IgD-negative memory B cell (primary cell): Measurements from ENCODE around the gene PREX1. TPM values are rescaled to one million over a fixed set of nuclear protein-coding genes. Genes with fewer than 3 reads are reported as not detected.
"Not testable (repeated sequence)": the region's sequence is repeated elsewhere in the genome, so short reads cannot be mapped to it uniquely, and the experiment has no call there.

ENCODE experiments used
- H3K27ac Mint-ChIP-seq, 3 donors: one replicate each; pipeline ENCODE4 v1.8.0; 2020 to 2022; ENCODE audit warnings: mild to moderate bottlenecking in 3 of 3, mixed read lengths in 3 of 3, moderate library complexity in 1 of 3
- H3K27me3 Mint-ChIP-seq: one replicate; pipeline ENCODE4 v1.8.0; 2021; ENCODE audit warnings: mixed read lengths
- H3K36me3 Mint-ChIP-seq: one replicate; pipeline ENCODE4 v1.8.0; 2020; ENCODE audit warnings: mild to moderate bottlenecking, mixed read lengths
- H3K4me1 Mint-ChIP-seq, 3 donors: one replicate each; pipeline ENCODE4 v1.8.0; 2020 to 2022; ENCODE audit warnings: mixed read lengths in 3 of 3, mild to moderate bottlenecking in 1 of 3
- H3K4me3 Mint-ChIP-seq, 4 donors: one replicate each; pipeline ENCODE4 v1.8.0; 2020 to 2022; ENCODE audit warnings: mild to moderate bottlenecking in 4 of 4, mixed read lengths in 4 of 4, moderate library complexity in 3 of 4
- H3K9me3 Mint-ChIP-seq, 3 donors: one replicate each; pipeline ENCODE4 v1.8.0; 2020 to 2021; ENCODE audit warnings: mixed read lengths in 3 of 3, mild to moderate bottlenecking in 1 of 3
- polyA plus RNA-seq: library from polyadenylated mRNA; unstranded; fragments of 300-500 nt; fragmentation: Illumina TruSeq; gene quantifications from one replicate; pipeline ENCODE4 v1.2.3, GENCODE V29; 2021

PREX1 gene
- polyA plus RNA-seq, 1 donor from 2014 or later: 41.7 TPM

DNA sequence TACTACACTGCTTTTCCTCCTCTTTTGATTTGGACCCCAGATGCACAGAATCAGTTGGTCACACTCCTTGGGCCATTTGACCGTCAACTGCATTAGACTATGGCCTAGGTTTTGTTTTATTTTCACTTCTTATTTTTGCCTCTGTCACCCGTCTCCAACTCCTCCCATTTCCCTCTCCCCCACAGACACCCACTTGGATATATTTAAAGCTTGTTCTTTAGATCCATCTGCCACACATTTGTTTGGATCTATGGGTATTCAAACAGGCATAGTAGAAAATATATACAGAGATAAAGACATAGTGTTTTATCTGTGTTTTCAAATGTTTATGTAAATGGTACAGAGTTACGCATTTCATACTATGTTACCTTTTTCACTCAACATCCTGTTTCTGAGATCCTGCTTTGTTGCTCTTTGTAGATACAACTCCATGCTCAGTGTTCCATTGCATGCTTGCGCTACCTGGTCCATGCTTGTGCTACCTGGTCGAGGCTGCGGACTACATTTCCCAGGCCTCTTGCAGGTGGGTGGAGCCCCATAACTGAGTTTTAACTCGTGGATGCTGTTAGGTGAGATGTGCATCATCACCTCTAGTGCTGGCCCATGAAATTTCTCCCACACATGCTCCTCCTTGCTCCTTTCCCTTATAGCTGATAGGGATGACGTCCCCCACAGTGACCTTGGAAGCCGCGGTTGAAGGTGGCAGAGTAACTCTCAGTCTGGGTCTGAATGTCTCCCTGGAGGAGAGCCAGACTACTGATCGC is 11.5 kb upstream of the PREX1 start:
- peak overlapping the region; percentile 14 to 65 (median 52) for H3K27ac Mint-ChIP-seq

DNA sequence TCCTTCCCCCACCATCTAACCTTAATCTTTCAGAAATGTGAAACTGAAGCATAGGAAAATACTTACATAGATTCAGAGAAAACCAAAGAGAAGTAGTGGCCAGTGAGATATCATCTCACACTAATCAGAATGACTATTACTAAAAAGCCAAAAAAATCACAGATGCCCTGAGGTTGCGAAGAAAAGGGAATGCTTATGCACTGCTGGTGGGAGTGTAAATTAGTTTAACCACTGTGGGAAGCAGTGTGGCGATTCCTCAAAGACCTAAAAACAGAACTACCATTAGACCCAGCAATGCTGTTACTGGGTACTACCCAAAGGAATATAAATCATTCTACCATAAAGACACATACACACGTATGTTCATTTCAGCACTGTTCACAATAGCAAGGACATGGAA is 9.2 kb upstream of the PREX1 start:
- H3K4me3 Mint-ChIP-seq: no peak overlapping the region
- no peaks in the 10 kb centered on the region for H3K36me3 Mint-ChIP-seq
- peaks cover 32 to 37% (median 32%) of the 10 kb centered on the region in 3 donors for H3K4me1 Mint-ChIP-seq
- no peaks in the 10 kb centered on the region for H3K9me3 Mint-ChIP-seq
- no peak overlapping the region for H3K27ac Mint-ChIP-seq
- H3K27me3 Mint-ChIP-seq: no peaks in the 10 kb centered on the region

More for the DNA sequence above, 11.5 kb upstream of the PREX1 start:
- Mint-ChIP-seq H3K36me3 (no peaks in the 10 kb centered on the region), H3K4me1 (peaks cover 26 to 44% (median 35%) of the 10 kb centered on the region in 3 donors), H3K4me3 (peak overlapping the region in 3 of 4 donors; percentile 35 to 84 (median 46)), H3K27me3 (no peaks in the 10 kb centered on the region), H3K9me3 (no peaks in the 10 kb centered on the region)

DNA sequence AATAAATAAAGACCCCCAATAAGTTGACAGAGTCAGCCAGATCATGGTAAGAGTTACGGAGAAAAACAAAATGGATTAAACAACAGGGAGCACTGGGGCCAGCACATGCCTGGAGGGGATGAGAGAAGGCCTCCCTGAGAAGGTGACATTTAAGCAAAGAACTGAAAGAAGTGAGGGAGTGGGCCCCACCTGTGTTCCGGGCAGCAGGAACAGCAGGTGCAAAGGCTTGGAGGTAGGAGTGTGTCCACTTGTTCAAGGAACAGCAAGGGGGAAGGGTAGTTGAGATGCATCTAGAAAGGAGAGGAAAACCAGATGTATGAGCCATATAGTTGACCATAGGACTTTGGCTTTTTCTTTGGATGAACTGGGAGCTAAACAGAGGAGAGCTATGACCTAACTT is 7.6 kb upstream of the PREX1 start:
- Mint-ChIP-seq H3K36me3 (no peaks in the 10 kb centered on the region), H3K27ac (peak overlapping the region in 1 of 3 donors; percentile 74), H3K9me3 (no peaks in the 10 kb centered on the region), H3K4me1 (peaks cover 35 to 40% (median 37%) of the 10 kb centered on the region in 3 donors), H3K4me3 (no peak overlapping the region), H3K27me3 (no peaks in the 10 kb centered on the region)

DNA sequence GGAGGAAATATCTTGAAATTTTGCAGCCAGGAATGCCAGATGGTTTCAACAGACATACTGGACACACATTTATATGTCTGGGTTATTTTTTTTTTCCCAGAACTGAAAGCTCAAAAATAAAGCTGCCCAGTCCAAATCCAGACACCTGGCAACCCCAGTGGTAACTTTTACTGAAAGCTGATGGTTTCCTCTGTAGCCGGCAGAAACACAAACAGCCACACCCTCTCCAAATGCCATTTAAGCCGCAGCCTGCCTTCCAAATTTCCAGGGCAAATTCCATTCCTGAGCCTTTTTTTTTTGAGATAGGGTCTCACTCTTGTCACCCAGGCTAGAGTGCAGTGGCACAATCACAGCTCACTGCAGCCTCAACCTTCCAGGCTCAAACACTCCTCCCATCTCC is 6.5 kb upstream of the PREX1 start:
- Mint-ChIP-seq H3K4me1 (peaks cover 29 to 36% (median 32%) of the 10 kb centered on the region in 3 donors), H3K27ac (no peak overlapping the region), H3K4me3 (no peak overlapping the region), H3K9me3 (no peaks in the 10 kb centered on the region), H3K27me3 (no peaks in the 10 kb centered on the region), H3K36me3 (no peaks in the 10 kb centered on the region)

DNA sequence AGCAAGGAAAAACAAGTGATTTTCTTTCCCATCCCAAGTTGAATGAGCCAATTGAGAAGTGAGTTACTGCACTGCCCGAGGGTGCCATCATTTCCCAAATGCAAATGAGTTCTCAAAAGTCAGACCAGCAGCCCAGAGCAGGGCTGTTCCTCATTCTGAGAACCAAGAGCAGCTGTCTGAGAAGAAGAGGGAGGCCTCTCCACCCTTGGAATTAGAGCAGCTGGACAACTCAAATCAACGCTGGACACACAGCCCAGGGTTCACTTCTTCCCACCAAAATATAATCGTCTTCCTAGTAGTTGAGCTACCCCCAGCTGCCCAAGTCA is 4.6 kb upstream of the PREX1 start:
- H3K36me3 Mint-ChIP-seq: no peaks in the 10 kb centered on the region
- H3K9me3 Mint-ChIP-seq: no peaks in the 10 kb centered on the region
- peak overlapping the region in 3 of 4 donors; percentile 23 to 78 (median 71) for H3K4me3 Mint-ChIP-seq
- H3K27me3 Mint-ChIP-seq: no peaks in the 10 kb centered on the region
- H3K27ac Mint-ChIP-seq: peak overlapping the region in 1 of 3 donors; percentile 26
- peaks cover 28 to 32% (median 30%) of the 10 kb centered on the region in 3 donors for H3K4me1 Mint-ChIP-seq

DNA sequence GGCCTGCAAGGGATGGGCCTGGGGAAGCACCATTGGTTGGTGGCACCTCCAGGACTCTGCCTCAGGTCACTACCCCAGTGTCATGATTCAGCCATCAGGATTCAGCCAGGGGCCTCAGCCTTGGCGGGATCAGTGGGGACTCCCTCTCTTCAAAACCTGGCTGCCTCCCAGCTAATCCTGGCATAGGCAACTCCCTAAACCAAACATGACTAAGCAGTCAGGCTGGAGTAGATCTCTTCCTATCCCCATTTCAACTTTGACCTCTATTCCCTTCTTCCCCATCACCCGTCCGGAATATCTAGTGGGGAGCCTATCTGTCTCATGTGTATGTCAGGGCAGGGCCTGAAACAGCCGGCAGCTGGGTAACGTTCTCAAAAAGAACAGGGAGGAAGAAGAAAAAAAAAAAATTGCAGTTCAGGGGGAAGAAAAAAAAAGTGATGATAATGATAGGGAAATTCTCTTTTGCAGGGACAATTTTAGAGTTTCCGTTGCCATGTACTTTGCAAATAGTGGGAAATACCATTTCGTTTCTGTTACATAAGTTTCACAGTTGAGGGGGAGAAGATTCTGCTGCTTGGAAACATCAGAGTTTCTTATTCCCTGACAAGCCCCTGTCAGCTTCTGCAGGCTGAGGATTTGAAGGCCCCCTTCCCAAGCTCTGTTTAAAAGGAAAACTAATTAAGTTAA is 4.1 kb upstream of the PREX1 start:
- no peaks in the 10 kb centered on the region for H3K27me3 Mint-ChIP-seq
- H3K4me3 Mint-ChIP-seq: peak overlapping the region; percentile 1 to 78 (median 47)
- H3K27ac Mint-ChIP-seq: peak overlapping the region in 2 of 3 donors; percentile 25 to 26
- H3K4me1 Mint-ChIP-seq: peaks cover 27 to 29% (median 27%) of the 10 kb centered on the region in 3 donors
- H3K9me3 Mint-ChIP-seq: no peaks in the 10 kb centered on the region
- H3K36me3 Mint-ChIP-seq: no peaks in the 10 kb centered on the region

DNA sequence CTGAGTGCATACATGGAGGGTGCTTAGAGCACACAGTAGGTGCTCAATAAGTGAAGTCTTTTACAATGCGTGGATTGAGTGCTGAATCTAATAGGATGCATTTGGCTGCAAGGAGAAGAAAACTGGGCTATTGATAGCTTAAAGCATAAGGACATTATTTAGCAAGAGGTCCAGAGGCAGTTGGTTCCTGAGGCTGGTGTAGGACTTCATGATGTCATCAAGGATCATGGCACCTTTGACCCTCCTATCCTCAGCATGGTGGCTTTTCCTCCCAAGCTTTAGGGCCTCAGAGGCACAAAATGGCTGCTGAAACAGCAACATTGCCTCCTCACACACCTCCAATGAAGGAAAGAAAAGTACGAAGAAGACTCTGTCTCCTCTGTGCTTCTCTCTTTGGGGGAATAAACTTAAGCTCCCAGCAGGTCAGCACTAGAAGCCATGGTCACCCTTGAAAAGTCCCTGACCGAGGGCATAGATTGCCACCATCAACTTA is 3.1 kb upstream of the PREX1 start:
- Mint-ChIP-seq H3K4me1 (peaks cover 26 to 29% (median 27%) of the 10 kb centered on the region in 3 donors), H3K4me3 (peak overlapping the region in 1 of 4 donors; percentile 94), H3K9me3 (no peaks in the 10 kb centered on the region), H3K27ac (peak overlapping the region in 2 of 3 donors; percentile 26 to 47), H3K27me3 (no peaks in the 10 kb centered on the region), H3K36me3 (no peaks in the 10 kb centered on the region)

DNA sequence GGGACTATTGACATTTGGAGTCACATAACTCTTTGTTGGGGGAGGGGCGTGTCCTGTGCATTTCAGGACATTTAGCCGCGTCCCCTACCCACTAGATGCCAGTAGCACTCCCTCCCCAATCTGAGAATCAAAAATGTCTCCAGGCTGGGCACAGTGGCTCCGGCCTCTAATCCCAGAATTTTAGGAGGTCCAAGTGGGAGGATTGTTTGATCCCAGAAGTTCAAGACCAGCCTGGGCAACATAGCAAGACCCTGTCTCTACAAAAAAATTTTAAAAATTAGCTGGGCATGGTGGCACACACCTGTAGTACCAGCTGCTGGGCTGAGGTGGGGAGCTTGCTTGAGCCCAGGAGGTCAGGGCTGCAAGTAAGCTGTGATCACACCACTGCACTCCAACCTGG is 2.1 kb upstream of the PREX1 start:
- Mint-ChIP-seq H3K4me3 (peak overlapping the region in 1 of 4 donors; percentile 94), H3K36me3 (no peaks in the 10 kb centered on the region), H3K27me3 (no peaks in the 10 kb centered on the region), H3K27ac (peak overlapping the region in 2 of 3 donors; percentile 83 to 90), H3K4me1 (peaks cover 33 to 35% (median 33%) of the 10 kb centered on the region in 3 donors), H3K9me3 (no peaks in the 10 kb centered on the region)

DNA sequence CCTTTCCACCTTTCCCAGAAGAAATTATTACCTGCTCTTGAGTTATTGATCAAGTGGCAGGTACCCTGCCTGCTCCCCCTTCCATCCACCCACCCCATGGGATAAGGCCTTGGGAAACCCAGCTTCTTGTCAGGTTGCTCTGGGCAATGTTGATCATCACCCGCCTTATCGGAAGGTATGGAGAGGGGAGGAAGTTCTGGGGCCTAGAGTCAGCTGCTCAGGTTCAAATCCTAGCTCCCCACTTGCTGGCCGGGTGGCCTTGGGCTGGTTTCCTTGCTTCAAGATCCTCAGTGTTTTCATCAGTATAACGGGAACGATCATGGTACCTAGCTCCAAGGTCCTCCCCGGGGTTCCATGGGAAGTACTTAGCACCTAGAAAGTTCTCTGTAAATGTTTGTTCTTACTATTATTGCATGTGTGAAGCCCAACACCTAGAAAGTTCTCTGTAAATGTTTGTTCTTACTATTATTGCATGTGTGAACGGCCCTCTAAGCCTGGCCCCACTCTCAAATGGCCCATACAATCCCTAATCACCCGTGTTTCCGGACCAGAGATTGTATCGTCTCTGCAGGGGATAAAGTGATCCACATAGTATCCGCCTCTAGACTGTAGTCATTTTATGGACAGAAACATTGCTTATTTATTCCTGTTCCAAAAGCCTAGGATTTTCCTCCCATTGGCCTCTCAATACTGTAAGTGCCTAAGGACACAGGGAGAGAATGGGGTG is 1.1 kb upstream of the PREX1 start:
- no peaks in the 10 kb centered on the region for H3K27me3 Mint-ChIP-seq
- H3K9me3 Mint-ChIP-seq: no peaks in the 10 kb centered on the region
- no peaks in the 10 kb centered on the region for H3K36me3 Mint-ChIP-seq
- peaks cover 38 to 43% (median 42%) of the 10 kb centered on the region in 3 donors for H3K4me1 Mint-ChIP-seq
- peak overlapping the region; percentile 83 to 90 (median 89) for H3K27ac Mint-ChIP-seq
- peak overlapping the region; percentile 82 to 94 (median 90) for H3K4me3 Mint-ChIP-seq

DNA sequence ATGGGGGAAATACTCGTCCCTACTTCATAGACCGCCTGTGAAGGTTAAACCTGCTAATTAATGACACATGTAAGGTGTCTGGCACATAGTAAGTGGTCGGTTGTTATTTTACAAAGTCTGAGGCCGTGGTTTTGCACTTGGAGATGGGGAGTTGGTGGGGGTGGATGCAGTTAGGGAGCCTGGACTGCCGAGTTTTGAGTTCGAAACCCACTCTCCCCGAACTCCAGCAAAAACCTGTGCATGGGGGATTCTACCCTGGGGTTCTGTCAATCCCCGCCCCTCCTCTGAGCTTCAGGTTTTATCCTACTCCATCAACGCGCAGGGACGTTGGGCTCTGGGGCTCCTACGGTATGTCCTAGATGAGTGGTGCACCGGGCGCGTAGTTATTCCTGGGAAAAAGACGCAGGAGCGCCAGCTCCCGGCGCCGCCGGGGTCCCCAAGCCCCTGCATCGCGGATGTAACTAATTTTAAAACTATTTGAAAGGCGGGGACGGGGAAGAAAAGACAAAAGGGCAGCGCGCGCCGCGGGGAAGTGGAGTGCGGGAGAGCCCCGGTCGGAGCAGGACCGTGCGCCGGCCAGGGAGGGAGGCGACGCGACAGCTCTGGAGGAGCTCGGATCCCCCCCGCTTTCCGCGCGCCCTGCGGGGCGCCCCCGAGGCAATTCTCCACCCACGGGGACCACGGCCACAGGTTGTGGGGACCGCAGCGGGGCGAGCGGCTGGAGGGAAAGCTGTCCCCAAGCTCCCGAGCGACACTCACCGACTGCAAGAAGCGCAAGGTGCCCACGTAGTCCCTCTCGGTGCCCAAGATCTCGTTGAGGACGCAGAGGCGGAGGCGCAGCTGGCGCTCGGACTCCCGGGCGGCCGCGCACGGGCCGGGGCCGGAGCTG is 672 bp downstream of the PREX1 start:
- H3K4me3 Mint-ChIP-seq: peak overlapping the region; percentile 92 to 99 (median 97)
- H3K27ac Mint-ChIP-seq: peak overlapping the region; percentile 91 to 97 (median 93)
- no peaks in the 10 kb centered on the region for H3K27me3 Mint-ChIP-seq
- H3K36me3 Mint-ChIP-seq: peaks cover 2% of the 10 kb centered on the region
- no peaks in the 10 kb centered on the region for H3K9me3 Mint-ChIP-seq
- H3K4me1 Mint-ChIP-seq: peaks cover 40 to 48% (median 47%) of the 10 kb centered on the region in 3 donors

DNA sequence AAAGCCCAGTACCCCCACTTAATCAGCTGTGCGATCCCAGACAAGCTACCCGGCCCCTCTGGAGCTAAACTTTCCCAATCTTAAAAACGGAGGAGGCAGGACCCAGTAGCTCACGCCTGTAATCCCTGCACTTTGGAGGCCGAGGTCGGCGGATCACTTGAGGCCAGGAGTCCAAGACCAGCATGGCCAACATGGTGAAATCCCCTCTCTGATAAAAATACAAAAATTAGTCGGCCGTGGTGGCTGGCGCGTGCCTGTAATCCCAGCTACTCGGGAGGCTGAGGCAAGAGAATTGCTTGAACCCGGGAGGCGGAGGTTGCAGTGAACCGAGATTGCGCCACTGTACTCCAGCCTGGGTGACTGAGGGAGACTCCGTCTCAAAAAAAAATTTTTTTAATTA is 1.3 kb downstream of the PREX1 start:
- not testable (repeated sequence) for H3K9me3 Mint-ChIP-seq, H3K27me3 Mint-ChIP-seq, H3K36me3 Mint-ChIP-seq
- peaks cover 40 to 50% (median 50%) of the 10 kb centered on the region in 3 donors for H3K4me1 Mint-ChIP-seq
- peak overlapping the region; percentile 85 to 97 (median 91) for H3K27ac Mint-ChIP-seq
- peak overlapping the region; percentile 92 to 99 (median 97) for H3K4me3 Mint-ChIP-seq

DNA sequence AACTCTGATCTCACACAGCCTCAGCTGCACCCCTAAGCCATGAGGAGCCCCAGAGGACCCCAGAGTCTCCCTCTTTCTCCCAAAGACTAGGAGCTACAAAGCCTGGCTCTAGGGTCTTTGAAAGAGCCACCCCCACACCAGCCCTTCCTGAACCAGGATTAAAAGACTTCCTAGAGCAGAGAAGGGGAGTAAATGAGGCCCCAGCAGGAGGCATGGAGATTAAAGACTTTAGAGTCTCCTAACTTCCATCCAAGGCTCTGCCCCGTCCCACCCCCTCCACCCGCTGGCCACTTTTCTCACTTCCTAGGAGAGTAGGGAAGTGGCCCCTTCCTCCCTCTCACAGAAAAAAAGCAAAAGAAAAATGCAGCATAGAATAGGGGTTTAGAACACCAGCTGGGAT is 1.7 kb downstream of the PREX1 start:
- Mint-ChIP-seq H3K27me3 (no peaks in the 10 kb centered on the region), H3K9me3 (no peaks in the 10 kb centered on the region), H3K4me1 (peaks cover 40 to 50% (median 48%) of the 10 kb centered on the region in 3 donors), H3K4me3 (peak overlapping the region; percentile 92 to 99 (median 97)), H3K36me3 (peaks cover 2% of the 10 kb centered on the region), H3K27ac (peak overlapping the region; percentile 85 to 97 (median 91))

DNA sequence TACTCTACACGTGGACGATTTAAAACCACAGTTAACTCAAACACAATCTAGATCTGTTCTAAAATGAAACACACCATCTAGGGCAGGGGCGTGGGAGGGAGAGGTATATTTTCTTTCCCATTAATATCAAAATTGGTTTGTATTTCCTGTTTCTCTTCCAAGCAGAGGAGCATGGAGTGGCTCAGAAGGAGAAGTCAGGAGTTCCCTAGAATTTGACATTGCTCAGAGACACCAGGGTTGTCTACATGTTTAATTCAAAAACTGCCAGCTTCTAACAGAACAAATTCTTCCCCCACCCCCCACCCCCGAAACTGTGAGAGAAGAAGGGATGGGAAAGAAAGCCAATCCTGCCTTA is 2.3 kb downstream of the PREX1 start:
- Mint-ChIP-seq H3K27me3 (no peaks in the 10 kb centered on the region), H3K27ac (peak overlapping the region; percentile 91 to 96 (median 92)), H3K36me3 (peaks cover 2% of the 10 kb centered on the region), H3K4me1 (peaks cover 38 to 50% (median 46%) of the 10 kb centered on the region in 3 donors), H3K9me3 (no peaks in the 10 kb centered on the region), H3K4me3 (peak overlapping the region; percentile 92 to 99 (median 97))
